HG02885 (cell line): Measurements from ENCODE around the gene MICAL2.

Source experiments
- ATAC-seq: cut with Tn5 transposase; IDR thresholded peaks from one replicate; pipeline ENCODE4 v1.9.1; 2021; ENCODE audit warnings: mild to moderate bottlenecking; ENCODE audit not compliant: unreplicated experiment, poor library complexity

Gene MICAL2

DNA sequence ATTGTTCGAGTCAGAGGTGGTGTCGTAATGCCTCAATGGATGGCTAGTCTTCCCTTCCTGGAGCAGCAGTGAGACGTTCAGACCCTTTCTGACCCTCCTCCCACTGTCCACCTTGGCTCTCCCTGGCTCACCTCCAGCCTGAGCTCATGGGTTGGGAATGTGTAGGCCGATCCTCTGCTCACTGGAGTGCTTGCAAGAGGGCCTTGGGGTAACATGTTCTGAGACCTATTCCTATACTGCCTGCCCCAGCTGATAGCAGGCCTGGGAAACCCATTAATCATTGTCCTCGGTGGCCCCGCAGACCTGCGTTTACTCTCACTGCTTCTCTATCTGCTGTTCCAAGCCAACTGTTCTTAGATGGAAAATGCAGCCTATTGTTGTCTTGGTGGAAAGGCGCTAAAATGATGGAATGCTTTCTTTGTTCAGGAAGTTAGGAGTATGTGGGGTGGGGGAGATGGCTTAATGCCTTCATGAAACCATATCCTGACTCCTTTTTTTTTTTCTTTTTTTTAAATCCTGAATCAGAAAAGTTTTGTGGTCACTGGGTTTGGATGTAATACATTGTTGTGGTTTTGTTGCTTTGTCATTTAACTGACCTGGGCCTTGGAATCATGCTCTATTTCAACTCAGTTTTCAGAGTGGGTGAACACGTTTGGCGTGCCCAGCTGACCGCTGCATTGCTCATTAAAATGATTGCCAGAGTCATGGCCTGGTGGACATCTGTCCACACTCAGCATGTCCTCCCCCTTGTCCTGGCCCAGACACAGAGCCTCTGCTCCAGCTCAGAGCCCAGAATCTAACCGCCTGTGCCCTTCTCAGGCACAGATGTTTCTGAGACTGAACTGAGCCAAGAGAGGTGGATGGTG is 72.5 kb downstream of the MICAL2 start:
- no peak for ATAC-seq

DNA sequence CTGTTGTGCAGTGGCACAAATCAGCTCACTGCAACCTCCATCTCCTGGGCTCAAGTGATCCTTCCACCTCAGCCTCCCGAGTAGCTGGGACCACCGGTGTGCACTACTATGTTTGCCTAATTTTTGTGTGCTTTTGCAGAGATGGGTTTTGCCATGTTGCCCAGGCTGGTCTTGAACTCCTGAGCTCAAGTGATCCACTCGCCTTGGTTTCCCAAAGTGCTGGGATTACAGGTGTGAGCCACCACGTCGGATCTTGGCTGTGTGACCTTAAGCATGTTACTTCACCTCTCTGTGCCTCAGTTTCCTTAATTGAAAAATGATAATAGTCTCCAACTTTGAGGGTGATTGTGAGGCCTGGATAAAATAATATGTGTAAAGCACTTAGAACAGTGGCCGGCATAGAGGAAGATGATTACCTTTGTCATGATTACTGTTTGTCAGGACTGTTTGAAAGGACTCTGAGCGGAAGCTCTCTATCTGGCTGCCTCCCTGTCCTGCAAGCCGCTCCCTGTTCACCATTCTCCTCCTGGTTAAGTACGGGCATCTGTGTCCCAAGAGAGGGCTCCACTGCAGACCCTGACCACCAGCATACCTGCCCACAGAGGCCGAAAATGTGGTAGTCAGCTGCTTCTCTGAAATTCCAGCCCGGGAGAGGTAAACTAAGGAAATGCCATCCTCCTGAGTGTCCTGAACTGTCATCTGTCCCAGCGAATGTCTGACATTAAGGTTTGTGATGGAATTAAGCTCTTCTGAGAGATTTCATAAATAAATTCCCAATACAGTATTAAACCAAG is 73.6 kb downstream of the MICAL2 start:
- no peak for ATAC-seq

DNA sequence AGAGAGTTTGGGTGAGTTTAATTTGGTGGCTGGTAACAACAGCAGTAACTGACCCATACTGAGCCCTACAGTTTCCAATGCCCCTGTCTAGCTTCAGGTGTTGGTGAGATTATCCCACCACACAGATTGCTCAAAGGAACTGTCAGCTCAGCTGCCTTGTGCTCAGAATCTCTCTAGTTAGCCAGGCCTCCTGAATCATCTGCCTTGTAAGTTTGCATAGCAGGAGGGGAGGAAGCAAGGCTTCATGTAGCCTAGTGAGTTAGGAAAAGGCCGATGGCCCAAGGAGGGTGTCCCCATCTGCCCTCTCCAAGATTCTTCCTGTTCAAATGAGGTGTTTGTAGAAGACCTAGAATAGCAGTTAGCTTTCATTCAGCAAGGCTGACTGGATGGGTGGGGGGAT is 74.3 kb downstream of the MICAL2 start:
- no peak for ATAC-seq

DNA sequence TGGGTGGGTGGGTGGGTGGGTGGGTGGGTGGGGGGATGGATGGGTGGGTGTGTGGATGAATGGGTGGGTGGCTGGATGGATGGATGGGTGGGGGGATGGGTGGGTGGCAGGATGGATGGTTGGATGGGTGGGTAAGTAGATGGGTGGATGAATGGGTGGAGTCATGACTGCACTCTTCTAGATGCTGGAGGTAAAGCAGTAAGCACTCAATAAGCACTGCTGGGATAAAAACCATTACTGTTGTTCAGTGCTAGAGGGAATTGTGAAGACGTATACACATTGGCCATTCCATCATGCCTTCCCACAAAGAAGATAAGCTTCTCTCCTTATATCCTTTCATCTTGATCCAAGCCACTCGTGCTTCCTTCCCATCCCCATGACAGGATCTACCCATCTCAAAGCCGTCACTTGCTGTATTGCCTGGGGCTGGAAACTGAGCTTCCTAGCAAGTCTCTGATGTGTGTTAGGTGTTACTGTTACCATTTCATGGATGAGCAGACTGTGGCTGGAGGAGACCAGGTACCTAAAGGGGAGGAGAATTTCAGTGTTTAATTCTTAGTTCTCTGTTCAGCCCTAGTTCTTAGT is 74.8 kb downstream of the MICAL2 start:
- ATAC-seq = no peak

DNA sequence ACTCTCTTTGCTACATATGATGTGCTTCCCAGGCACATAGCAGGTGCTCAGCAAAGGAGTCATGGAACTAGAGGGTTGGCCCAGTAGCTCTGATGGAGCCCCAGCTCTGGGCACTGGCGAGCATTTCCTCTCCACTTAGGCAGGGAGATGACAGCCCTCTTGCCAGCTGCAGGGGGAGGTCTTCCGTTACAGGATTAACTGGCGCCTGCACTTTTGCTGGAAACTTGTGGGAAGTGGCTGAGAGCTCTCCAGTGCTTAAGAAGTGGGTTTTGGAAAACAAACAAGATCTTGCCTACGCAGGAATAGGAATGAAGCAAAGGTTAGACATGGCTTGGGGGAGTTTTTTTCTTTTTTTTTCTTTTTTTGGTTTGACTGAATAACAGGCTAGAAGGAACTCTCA is 75.5 kb downstream of the MICAL2 start:
- ATAC-seq = no peak

DNA sequence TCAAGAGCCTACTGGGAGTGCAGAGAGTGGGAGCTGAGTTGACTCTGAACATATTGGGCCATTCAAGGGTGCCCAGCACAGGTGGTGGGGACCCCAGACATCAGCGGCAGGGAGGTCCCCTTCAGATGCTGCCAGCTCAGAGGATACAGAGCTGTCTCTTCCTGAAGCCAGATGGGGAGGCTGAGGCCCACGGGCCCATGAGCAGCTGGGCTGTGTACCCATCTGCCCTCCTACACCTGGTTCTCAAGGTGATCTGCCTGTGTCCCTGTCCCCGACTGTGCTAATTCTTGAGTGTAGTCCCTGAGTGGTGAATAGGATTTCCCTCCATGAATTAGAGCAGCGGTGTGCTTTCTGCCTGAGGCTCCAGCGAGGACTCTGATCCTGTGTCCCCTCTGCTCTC is 76.3 kb downstream of the MICAL2 start:
- ATAC-seq = no peak

DNA sequence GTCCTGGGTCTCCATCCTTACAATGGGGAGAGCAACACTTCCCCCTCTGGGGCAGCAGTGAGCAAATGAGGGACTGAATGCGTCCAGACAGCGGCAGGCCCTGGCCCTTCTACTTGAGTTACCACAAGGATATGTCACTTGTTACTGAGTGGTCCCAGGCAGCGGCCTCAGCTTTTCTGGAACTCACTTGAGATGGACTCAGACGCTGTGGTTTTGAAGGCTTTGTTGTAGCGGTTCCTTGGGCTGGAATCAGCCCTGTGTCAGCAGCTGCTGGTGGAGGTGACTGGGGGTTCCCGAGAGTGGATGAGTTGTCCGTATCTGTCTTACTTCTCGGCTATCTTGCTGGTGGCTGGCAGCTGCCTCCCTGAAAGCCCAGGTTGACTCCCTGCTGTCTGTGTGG is 77.0 kb downstream of the MICAL2 start:
- no peak for ATAC-seq

DNA sequence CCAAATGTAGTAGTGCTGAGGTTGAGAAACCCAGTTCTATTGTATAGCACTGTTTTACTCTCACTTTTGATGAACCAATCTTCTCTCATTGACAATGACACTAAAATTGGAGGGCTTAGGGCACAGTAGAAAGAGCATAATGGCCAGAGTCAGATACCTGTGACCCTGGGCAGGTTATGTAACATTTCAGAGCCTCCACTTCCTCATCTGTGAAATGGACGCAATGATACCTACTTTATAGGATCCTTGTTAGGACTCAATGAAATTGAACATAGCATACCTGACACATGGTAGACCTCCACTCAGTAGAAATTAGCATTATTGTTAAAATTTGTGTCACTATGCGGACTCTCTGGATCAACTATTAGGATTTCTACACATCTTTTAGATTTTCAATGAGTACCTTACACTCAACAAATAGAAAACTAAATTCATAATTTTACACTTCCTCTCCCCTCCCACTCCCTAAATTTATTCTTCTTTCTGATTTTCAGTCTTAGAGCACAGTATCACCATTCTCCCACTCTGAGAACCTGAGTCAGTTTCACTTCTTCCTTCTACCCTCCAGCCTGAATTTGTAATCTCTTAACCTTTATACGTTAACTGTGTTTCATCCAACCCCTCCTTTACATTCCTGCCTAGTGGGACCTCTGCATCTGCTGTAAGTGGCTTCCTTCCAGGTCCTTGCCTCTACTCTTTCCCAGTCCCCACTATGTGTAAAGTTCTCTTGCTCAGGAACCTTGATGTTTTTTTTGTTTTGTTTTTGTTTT is 78.3 kb downstream of the MICAL2 start:
- ATAC-seq = peak; percentile 95

DNA sequence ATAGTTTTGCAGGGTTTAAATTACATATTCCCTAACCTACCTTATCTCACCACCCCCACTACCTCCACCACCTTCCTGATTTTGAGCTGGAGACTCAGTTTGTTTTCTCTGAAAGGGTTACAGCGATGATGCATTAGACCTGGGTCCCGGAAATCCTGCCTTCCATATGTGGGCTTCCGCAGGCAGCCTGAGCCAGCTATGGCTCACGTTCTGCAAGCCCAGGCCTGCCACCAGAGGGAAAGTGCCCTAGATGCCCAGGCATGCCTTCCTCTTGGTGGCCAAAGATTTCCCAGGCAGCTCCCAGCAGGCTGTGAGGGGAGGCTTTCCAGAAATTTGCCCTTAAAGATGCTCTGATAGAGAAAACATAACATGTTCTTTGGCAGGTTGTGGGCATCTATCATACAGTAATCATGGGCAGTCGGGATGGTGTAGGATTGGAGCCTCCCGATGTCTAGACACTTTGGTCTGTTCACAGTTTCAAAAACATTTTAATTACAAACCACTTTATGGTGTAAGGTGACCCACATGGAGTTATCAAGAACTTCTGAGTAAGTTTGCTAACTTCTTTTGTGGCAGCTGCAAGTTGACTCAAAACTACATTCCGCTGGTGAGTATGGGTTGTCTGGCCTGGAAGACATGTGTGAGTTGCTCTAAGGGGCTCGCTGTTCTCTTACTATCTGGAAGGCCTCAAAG is 79.3 kb downstream of the MICAL2 start:
- no peak for ATAC-seq

DNA sequence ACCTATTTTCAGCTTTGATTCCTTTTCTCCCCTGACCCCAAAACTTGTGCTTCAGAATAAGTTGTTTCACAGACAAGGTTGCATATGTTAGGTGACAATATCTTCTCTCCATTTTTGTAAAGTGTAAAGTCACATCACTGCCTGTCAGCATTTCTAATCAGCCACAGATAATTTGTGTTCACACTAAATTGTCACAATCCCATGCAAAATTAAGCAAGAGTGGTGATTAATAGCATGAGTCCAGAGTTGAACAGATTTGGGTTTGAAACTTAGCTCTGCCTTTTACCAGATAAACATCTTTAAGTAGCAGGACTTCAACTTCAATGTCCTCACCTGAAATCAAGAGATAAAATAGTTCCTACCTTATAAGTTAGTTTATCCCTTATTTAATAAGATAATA is 80.1 kb downstream of the MICAL2 start:
- ATAC-seq = no peak

DNA sequence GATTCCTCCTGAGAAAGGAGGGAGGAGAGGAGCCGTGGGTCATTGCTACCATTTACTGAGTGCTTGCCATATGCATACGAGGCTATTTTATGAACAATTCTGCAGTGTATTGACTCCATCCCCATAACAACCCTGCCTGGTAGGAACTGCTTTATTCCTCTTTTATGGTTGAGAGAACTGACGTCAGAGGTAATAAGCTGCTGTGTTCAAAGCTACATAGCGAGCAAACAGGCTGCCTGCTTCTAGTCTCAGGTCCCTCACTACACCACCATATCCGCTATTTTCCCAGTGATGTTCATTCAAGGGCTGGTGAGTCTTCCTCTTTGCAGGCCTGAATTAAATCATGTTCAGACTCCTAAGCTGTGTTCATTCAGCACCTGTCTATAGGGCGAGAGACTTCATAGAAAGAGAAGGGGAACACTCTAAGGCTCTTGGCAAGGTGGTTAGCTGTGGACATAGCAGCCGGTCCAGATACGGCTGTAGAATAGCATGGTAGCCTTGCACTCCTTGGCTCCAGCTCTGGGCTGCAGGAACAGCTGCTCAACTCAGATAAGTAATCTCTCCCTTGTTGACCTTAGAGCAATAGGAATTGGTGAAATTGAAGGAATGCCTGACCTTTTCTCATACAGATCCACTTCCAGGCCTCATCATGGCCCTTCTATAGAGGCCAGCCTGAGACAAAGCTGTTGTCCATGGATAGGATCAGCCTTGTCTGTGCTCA is 82.6 kb downstream of the MICAL2 start:
- no peak for ATAC-seq

DNA sequence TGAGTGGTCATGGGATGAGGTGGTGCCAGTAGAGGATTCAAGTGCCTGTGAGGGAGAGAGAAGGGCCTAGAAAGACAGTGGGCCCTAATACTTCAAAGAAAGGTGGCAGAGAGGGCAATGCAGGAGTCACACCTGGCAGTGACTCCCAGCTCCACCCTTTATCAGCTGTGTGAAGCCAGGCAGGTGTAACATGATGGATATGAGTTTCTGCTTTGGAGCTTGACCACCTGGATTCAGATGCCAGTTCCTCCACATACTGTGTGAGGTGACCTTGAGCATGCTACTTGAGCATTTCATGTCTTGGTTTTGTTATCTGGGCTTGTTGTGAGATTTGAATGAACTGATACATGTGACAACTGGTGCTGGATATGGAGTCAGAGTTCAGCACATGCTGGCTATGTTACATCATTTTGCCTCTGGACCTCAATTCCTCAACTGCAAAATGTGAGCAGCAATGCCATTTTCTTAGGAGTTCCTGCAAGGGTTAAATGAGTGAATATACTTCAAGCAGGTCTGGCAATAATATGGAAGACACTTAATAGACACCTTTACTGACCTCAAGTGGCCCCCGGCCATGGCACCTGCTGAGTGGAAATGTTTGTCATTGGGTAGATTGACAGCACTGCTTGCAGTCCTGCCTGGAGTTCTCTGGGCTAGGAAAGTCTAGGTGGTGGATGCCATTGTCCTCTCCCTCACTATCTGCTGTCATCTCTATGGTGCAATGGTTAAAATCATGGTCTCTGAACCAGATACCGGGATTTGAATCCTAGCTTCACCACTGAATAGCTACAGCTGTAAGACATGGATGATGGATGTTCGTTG is 83.3 kb downstream of the MICAL2 start:
- no peak for ATAC-seq

DNA sequence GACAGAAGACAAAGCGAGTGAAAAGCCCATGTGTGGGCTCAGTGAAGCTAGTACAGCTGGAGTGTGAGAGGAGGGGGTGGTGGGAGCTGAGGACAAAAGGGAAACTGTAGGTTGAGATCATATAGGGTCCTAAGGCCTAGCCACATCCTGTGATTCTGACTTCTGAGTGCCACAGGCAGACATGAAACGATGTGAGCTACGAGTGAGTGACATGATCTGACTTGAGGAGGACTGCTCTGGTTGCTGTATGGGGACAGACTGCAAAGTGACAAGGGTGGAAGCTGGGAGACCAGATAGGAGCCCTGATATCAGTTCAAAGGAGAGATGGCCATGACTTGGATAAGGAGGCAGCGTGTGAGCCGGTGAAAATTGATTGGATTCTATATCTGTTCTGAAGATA is 85.4 kb downstream of the MICAL2 start:
- peak; percentile 86 for ATAC-seq

DNA sequence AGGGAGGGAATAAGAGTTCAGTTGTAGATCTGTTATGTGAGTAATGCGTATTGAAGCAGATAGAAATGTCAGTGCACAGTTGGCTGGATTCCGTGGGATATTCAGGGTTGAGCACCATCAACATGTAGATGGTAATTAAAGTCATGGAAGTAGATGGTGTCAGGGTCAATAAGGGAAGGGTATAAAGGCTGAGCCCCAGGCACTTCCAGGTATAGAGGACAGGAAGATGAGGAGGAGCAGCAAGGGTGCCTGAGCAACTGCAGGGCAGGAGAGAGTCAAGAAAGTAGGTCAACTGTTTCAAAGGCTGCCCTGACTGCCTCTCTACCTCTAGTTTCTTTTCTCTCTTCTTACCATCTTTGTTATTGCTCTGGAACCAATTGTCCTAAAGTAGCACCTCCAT is 85.9 kb downstream of the MICAL2 start:
- no peak for ATAC-seq

DNA sequence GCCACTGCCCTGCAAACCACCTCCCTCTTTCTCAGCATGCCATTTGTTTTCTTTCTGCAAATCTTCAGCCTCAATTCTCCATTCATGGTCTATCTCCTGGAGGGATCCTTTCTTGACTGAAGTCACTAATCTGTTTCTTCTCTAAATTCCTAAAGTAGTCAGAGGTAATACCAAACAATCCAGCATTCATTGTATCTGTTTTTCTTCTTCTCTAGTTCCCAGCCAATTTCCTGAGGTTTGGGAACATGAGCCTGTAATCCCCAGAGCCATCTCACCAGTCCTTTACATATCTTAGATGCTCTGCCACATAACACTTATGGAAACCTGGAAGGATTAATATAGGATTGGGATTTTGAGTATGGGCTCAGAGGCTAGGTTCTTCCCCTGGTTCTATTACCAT is 86.5 kb downstream of the MICAL2 start:
- no peak for ATAC-seq

DNA sequence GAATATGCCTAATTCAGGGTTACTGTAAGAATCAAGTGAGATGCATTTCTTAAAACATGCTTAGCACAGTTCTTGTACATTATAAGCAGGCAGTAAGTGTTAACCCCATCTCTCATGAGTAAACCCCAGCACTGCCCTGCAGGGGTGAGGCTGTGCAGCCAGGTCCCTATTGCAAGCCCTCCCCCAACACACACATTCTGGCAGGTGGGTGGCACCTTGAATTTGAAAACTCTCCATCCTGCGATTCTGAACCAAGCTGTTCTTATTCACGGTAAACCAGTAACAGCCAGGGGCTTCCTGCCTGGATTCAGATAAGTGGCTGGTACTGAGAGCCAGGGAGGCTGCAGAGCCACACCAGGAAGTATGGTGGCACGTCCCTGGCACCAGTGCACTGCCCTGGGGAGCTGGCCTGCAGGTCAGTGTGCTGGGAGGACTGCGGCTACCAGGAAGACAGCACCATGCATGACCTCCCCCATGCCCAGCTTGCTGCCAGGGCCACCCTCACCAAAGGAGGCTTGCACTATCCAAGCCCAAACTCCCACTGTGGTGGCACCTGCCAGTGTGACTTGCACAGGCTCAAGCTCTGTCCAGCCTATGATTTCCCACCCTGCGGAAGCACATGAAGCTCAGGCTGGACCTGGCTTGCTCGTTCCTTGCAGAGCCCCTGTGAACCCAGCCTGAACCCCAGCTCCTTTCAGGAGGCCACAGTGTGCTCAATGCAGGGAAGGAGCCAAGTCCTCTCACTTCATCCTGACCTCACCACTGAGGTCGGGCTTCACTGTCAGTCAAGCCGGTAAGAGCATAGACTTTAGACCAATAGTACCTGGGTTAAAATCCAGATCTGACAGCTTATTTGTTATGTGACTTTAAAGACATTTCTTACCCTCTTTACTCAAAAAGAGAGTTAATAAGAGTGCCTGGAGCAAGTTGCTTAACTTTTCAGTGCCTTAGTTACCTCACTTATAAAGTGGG is 88.1 kb downstream of the MICAL2 start:
- no peak for ATAC-seq

DNA sequence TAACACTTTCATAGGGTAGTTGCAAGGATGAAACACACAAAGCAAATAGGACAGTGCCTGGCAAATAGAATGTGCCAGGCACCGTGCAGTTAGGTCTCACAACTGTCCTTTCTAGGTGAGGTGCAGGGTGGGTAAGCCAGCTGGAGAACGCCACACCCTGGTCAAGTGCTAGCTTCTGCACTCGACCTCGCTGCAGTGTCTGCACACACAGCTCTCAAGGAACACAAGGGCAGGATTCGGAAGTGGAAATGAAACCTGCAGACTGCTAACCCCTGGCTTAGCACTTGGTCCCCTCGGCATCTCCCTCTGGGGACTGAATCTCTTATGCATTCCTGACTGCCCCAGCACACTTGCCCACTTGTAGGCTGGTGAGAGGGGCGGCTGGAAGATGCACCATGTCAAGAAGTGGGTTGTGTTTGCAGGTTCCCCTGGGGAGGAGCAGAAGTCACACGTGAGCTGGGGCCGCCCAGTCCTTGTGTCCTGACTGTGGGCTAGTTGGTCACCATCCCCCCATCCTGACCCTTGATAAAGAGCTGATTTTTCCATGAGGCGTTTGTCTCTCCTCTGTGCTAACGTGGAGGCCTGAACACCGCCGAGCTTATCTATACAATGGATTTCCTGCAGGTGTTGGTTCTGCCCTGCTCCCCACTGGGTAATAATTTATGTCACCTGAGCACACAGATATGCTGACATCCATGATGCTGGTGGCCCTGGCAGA is 89.0 kb downstream of the MICAL2 start:
- ATAC-seq = no peak
